ENCODE results near the gene ZAP70.

DNA sequence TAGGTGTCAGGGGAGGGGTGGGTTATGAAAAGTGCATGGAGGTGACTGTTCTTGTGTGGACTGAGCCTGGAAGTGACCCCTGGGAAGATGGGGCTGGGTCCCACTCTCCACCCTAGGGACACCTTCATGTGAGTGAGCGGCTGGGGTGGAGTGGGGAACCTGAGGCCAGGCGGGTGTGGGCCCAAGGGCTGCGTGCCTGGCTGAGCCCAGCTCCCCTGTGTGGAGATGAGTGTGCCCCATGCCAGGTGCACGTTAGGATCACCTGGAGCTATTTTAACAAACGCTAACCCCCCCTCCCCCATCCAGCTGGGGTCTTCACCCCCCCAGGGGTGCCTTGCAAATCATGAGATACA lies 26.5 kb downstream of the ZAP70 start:
- no peak for TF ChIP-seq EGR1 (IDR thresholded peaks at IDR 0.05; ENCODE audit: borderline replicate concordance in 1 of 2, low read depth in 2 of 2, low read length in 2 of 2)
- TF ChIP-seq HCFC1 (IDR thresholded peaks at IDR 0.05; ENCODE audit: low read length), result no peak
- TF ChIP-seq, protein P1, sequence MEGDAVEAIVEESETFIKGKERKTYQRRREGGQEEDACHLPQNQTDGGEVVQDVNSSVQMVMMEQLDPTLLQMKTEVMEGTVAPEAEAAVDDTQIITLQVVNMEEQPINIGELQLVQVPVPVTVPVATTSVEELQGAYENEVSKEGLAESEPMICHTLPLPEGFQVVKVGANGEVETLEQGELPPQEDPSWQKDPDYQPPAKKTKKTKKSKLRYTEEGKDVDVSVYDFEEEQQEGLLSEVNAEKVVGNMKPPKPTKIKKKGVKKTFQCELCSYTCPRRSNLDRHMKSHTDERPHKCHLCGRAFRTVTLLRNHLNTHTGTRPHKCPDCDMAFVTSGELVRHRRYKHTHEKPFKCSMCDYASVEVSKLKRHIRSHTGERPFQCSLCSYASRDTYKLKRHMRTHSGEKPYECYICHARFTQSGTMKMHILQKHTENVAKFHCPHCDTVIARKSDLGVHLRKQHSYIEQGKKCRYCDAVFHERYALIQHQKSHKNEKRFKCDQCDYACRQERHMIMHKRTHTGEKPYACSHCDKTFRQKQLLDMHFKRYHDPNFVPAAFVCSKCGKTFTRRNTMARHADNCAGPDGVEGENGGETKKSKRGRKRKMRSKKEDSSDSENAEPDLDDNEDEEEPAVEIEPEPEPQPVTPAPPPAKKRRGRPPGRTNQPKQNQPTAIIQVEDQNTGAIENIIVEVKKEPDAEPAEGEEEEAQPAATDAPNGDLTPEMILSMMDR (IDR thresholded peaks at IDR 0.05 in 2 of 3, conservative IDR thresholded peaks at IDR 0.05 in 1 of 3; ENCODE audit: control insufficient read depth in 2 of 3, extremely low read depth in 1 of 3, insufficient read depth in 1 of 3, low read depth in 3 of 3, low read length in 3 of 3), result no peak
- no peak for TF ChIP-seq POLR2AphosphoS5 (IDR thresholded peaks at IDR 0.05; ENCODE audit: low read length)
- TF ChIP-seq POLR2A (IDR thresholded peaks at IDR 0.05; ENCODE audit: low read depth, low read length), result no peak
- TF ChIP-seq POLR2AphosphoS2 (IDR thresholded peaks at IDR 0.05; ENCODE audit: low read depth, low read length), result no peak
- TF ChIP-seq, protein P2, sequence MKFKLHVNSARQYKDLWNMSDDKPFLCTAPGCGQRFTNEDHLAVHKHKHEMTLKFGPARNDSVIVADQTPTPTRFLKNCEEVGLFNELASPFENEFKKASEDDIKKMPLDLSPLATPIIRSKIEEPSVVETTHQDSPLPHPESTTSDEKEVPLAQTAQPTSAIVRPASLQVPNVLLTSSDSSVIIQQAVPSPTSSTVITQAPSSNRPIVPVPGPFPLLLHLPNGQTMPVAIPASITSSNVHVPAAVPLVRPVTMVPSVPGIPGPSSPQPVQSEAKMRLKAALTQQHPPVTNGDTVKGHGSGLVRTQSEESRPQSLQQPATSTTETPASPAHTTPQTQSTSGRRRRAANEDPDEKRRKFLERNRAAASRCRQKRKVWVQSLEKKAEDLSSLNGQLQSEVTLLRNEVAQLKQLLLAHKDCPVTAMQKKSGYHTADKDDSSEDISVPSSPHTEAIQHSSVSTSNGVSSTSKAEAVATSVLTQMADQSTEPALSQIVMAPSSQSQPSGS (IDR thresholded peaks at IDR 0.05; ENCODE audit: low read length), result no peak
- no peak for TF ChIP-seq RFX5 (IDR thresholded peaks at IDR 0.05; ENCODE audit: low read depth, low read length)
- no peak for TF ChIP-seq CREB1 (IDR thresholded peaks at IDR 0.05; ENCODE audit: low read depth)
- no peak for TF ChIP-seq YY1 (IDR thresholded peaks at IDR 0.05; ENCODE audit: low read depth, low read length)
- TF ChIP-seq JUND (IDR thresholded peaks at IDR 0.05; ENCODE audit: low read depth, low read length), result no peak
